Psoas muscle (tissue), 8 donors: ENCODE data around the gene EPB41L2. TPM values are rescaled to one million over a fixed set of nuclear protein-coding genes. Genes with fewer than 3 reads are reported as not detected.

ENCODE experiments used
- ATAC-seq, 4 donors: fragments of 200-7000 bp; cut with Tn5 transposase; one replicate each; pipeline ENCODE4 v1.9.1; 2020; ENCODE audit warnings: moderate library complexity in 3 of 4, mild to moderate bottlenecking in 2 of 4
- DNase-seq, 2 donors: peaks; one replicate each; pipeline ENCODE4 v3.0.0-alpha.2; 2020
- H3K27ac ChIP-seq: fragments of 200-600 bp; one replicate; pipeline ENCODE4 v1.8.0; 2022
- H3K27me3 ChIP-seq, 3 donors: fragments of 200-600 bp in 1 of 3; one replicate each; pipeline versions ENCODE4 v1.6.1 to v1.8.0; 2013 to 2022; ENCODE audit warnings: low read length in 2 of 3, mild to moderate bottlenecking in 2 of 3, moderate library complexity in 1 of 3; ENCODE audit not compliant: insufficient read depth in 3 of 3
- H3K36me3 ChIP-seq, 2 donors: fragments of 200-600 bp in 1 of 2; one replicate each; pipeline versions ENCODE4 v1.6.1 to v1.8.0; 2013 to 2022; ENCODE audit warnings: low read depth in 1 of 2, mild to moderate bottlenecking in 1 of 2, moderate library complexity in 1 of 2; ENCODE audit not compliant: insufficient read depth in 1 of 2
- H3K4me1 ChIP-seq: fragments of 200-600 bp; one replicate; pipeline ENCODE4 v1.8.0; 2022
- H3K4me3 ChIP-seq: fragments of 200-600 bp; one replicate; pipeline ENCODE4 v1.8.0; 2022; ENCODE audit warnings: mild to moderate bottlenecking
- H3K9me3 ChIP-seq: fragments of 200-600 bp; one replicate; pipeline ENCODE4 v1.8.0; 2022
- WGBS, 3 donors: extraction: QIAGEN DNeasy Blood & Tissue Kit; methylation state at CpG; one replicate each; pipeline versions ENCODE4 v1.1.6 to v1.1.7; 2013; 5-methylcytosine and 5-hydroxymethylcytosine counted together
- intact Hi-C, 2 donors: fragments of 100-400 bp; cut with DNase I; formaldehyde crosslinking; loops; one replicate each; pipeline versions ENCODE4 v1.11.0 to v1.14.2; 2022
- polyA plus RNA-seq, 3 donors: library from polyadenylated mRNA; stranded (reverse); fragments of 200-250 nt; gene quantifications; one replicate each; pipeline ENCODE4 v1.2.3, GENCODE V29; 2013
- total RNA-seq, 4 donors: library from RNA; stranded (reverse); fragmentation: NEBNext Ultra II Directional in 2 of 4; extraction: Animal tissue kit (Norgen Biotek cat#: 25700) in 2 of 4; gene quantifications; one replicate each; pipeline versions ENCODE4 v1.2.1 to v1.2.4, GENCODE V29; 2021 to 2023
- TF ChIP-seq, protein P1 (sequence below): fragments of 200-600 bp; IDR thresholded peaks from one replicate; pipeline ENCODE4 v1.8.0; 2022; ENCODE audit warnings: antibody characterized with exemption
- donor health status: healthy with polysubstance abuse.
- donor health status: DM: no; HTN: no; CAD: no; lungs with moderate emphysema.
- donor health status: Bipolar disorder and iron deficiency.
- donor health status: healthy.
- donor health status: DM: yes; HTN: yes; CAD: no.
- donor health status: DM: no; HTN: no; CAD: no.
- donor health status: DM: no; HTN: no; CAD: no.
- donor health status: DM: yes; HTN: yes; CAD: no.

Gene EPB41L2
- total and polyA plus RNA-seq, 7 donors: 8.5 to 75.7 (median 22.7) TPM

DNA sequence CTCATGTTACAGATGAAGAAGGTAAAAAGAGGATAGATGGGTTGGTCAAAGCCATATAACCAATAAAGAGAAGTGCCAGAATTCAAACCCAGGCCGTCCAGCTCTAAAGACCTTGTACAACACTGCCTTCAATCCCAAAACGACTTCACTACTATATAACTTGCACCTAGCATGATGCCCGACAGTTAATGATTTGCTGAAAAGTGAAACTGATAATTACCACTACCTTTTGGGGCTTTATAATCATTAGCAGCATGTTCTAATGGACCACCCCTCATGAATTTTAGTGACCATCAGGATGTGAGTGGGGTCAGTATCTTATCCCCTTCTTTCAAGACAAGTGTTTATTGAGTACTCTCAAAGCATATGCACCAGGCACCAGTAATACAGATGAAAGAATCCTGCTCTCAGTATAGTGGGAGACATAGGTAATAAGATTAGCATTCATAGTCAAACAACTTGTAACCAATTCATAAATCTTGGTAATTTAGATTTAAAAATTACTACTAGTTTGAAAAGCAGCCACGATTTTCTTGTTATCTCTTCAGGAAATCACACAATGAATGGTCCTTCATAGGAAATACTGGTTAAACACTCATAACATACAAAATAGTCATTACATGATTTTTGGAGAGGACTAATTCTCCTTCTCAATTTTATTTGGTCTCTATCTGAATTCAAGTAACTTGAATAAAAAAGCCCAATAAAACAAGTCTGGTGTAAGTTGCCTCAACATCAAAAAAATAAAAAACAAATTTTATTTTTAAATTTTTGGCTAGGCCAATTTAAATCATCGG, 98.0 kb downstream of the EPB41L2 start:
- Histone ChIP-seq H3K4me3 (no peak overlapping the region), H3K27ac (no peak overlapping the region), H3K9me3 (no peaks in the 10 kb centered on the region), H3K4me1 (peaks cover 26% of the 10 kb centered on the region), H3K27me3 (no peaks in the 10 kb centered on the region), H3K36me3 (no peaks in the 10 kb centered on the region)
- intact Hi-C loops: no loop called here
- TF ChIP-seq, protein P1, sequence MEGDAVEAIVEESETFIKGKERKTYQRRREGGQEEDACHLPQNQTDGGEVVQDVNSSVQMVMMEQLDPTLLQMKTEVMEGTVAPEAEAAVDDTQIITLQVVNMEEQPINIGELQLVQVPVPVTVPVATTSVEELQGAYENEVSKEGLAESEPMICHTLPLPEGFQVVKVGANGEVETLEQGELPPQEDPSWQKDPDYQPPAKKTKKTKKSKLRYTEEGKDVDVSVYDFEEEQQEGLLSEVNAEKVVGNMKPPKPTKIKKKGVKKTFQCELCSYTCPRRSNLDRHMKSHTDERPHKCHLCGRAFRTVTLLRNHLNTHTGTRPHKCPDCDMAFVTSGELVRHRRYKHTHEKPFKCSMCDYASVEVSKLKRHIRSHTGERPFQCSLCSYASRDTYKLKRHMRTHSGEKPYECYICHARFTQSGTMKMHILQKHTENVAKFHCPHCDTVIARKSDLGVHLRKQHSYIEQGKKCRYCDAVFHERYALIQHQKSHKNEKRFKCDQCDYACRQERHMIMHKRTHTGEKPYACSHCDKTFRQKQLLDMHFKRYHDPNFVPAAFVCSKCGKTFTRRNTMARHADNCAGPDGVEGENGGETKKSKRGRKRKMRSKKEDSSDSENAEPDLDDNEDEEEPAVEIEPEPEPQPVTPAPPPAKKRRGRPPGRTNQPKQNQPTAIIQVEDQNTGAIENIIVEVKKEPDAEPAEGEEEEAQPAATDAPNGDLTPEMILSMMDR: no peak
- WGBS, 3 donors: 64 to 74% (median 65%) methylated on average over 5 of the region's 5 CpGs
- DNase-seq: no peak
- ATAC-seq: no peak

- ATAC-seq (no peak), DNase-seq (no peak)
- Histone ChIP-seq H3K27ac (no peak overlapping the region), H3K36me3 (no peaks in the 10 kb centered on the region), H3K9me3 (no peaks in the 10 kb centered on the region), H3K27me3 (no peaks in the 10 kb centered on the region), H3K4me3 (no peak overlapping the region), H3K4me1 (peaks cover 26% of the 10 kb centered on the region)
- 75 to 92% (median 80%) methylated on average over 2 of the region's 2 CpGs for WGBS, 3 donors
- intact Hi-C loops: no loop called here
- TF ChIP-seq, protein P1: no peak
Observed at GRCh38 chr6:130964289-130964688, 98.8 kb downstream of the EPB41L2 start.

GRCh38 chr6:130962966-130963365, 100.1 kb downstream of the EPB41L2 start:
- intact Hi-C loops: no loop called here
- peak in 1 of 4 donors; percentile 27 for ATAC-seq
- Histone ChIP-seq H3K27ac (no peak overlapping the region), H3K4me3 (no peak overlapping the region), H3K4me1 (peaks cover 20% of the 10 kb centered on the region), H3K9me3 (no peaks in the 10 kb centered on the region), H3K36me3 (peaks cover 0 to 2% of the 10 kb centered on the region in 2 donors), H3K27me3 (no peaks in the 10 kb centered on the region)
- no peak for DNase-seq
- TF ChIP-seq, protein P1: no peak
- WGBS, 3 donors: 39 to 63% (median 42%) methylated on average over 2 of the region's 2 CpGs

- ATAC-seq: no peak
- Histone ChIP-seq H3K4me1 (peaks cover 10% of the 10 kb centered on the region), H3K27ac (no peak overlapping the region), H3K27me3 (no peaks in the 10 kb centered on the region), H3K9me3 (no peaks in the 10 kb centered on the region), H3K4me3 (no peak overlapping the region), H3K36me3 (peaks cover 0 to 2% of the 10 kb centered on the region in 2 donors)
- intact Hi-C loops: no loop called here
- 84 to 90% (median 88%) methylated on average over 3 of the region's 3 CpGs for WGBS, 3 donors
- DNase-seq: no peak
- TF ChIP-seq, protein P1: no peak
Observed at GRCh38 chr6:130961148-130961547, 101.9 kb downstream of the EPB41L2 start.

- Histone ChIP-seq H3K9me3 (no peaks in the 10 kb centered on the region), H3K4me3 (no peak overlapping the region), H3K36me3 (peaks cover 2% of the 10 kb centered on the region in 2 donors), H3K4me1 (peaks cover 10% of the 10 kb centered on the region), H3K27ac (no peak overlapping the region), H3K27me3 (no peaks in the 10 kb centered on the region)
- intact Hi-C loops: no loop called here
- TF ChIP-seq, protein P1: no peak
- ATAC-seq (no peak), DNase-seq (no peak)
- 68 to 88% (median 82%) methylated on average over 1 of the region's 1 CpG for whole genome bisulfite sequencing, 3 donors
Observed at GRCh38 chr6:130959951-130960350, 103.1 kb downstream of the EPB41L2 start.
